ENCODE results near the gene ANKRD12.
"Not testable (repeated sequence)": the region's sequence is repeated elsewhere in the genome, so short reads cannot be mapped to it uniquely, and the experiment has no call there.

DNA sequence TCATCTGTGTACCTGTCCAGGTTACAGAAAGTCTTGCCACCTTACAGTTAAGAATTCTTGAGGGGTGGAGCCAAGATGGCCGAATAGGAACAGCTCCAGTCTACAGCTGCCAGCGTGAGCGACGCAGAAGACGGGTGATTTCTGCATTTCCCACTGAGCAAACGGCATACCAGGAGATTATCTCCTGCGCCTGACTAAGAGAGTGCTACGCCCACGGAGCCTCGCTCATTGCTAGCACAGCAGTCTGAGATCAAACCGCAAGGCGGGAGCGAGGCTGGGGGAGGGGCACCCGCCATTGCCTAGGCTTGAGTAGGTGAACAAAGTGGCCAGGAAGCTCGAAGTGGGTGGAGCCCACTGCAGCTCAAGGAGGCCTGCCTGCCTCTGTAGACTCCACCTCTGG is 128.2 kb downstream of the ANKRD12 start:
- TF ChIP-seq, protein P1, sequence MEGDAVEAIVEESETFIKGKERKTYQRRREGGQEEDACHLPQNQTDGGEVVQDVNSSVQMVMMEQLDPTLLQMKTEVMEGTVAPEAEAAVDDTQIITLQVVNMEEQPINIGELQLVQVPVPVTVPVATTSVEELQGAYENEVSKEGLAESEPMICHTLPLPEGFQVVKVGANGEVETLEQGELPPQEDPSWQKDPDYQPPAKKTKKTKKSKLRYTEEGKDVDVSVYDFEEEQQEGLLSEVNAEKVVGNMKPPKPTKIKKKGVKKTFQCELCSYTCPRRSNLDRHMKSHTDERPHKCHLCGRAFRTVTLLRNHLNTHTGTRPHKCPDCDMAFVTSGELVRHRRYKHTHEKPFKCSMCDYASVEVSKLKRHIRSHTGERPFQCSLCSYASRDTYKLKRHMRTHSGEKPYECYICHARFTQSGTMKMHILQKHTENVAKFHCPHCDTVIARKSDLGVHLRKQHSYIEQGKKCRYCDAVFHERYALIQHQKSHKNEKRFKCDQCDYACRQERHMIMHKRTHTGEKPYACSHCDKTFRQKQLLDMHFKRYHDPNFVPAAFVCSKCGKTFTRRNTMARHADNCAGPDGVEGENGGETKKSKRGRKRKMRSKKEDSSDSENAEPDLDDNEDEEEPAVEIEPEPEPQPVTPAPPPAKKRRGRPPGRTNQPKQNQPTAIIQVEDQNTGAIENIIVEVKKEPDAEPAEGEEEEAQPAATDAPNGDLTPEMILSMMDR (conservative IDR thresholded peaks at IDR 0.05; ENCODE audit: low read length): not testable (repeated sequence)
- TF ChIP-seq EZH2phosphoT487 (IDR thresholded peaks at IDR 0.05; ENCODE audit: borderline replicate concordance, low read depth, low read length): not testable (repeated sequence)
